GM12891 (cell line): ENCODE measurements around the gene PRCD.

Experiments
- DNase-seq: peaks from one replicate; pipeline ENCODE4 v3.0.0; 2011; ENCODE audit warnings: low spot score; ENCODE audit not compliant: insufficient read length
- FAIRE-seq: peaks from 2 replicates; lab custom pipeline; 2011; peaks lifted over from hg19 to GRCh38; lab: Jason Lieb, UNC
- PAX5 ChIP-seq: IDR thresholded peaks from 2 replicates; pipeline ENCODE4 v1.6.1; 2011; ENCODE audit warnings: low read length, moderate library complexity, mild to moderate bottlenecking; ENCODE audit not compliant: insufficient read depth, severe bottlenecking
- POLR2A ChIP-seq: IDR thresholded peaks from 2 replicates; pipeline ENCODE4 v1.6.1; 2011; ENCODE audit warnings: low read depth, low read length, control low read depth
- POLR2AphosphoS5 ChIP-seq: IDR thresholded peaks from 2 replicates; pipeline ENCODE4 v1.6.1; 2011; ENCODE audit warnings: low read depth, low read length, control low read depth
- POU2F2 ChIP-seq: IDR thresholded peaks from 2 replicates; pipeline ENCODE4 v1.6.1; 2011; ENCODE audit warnings: low read depth, mild to moderate bottlenecking, control low read depth, low read length, moderate library complexity
- SPI1 ChIP-seq: IDR thresholded peaks from 2 replicates; pipeline ENCODE4 v1.6.1; 2011; ENCODE audit warnings: low read depth, low read length, control low read depth
- TAF1 ChIP-seq: IDR thresholded peaks from 2 replicates; pipeline ENCODE4 v1.6.1; 2011; ENCODE audit warnings: low read depth, low read length, control low read depth

Gene PRCD

DNA sequence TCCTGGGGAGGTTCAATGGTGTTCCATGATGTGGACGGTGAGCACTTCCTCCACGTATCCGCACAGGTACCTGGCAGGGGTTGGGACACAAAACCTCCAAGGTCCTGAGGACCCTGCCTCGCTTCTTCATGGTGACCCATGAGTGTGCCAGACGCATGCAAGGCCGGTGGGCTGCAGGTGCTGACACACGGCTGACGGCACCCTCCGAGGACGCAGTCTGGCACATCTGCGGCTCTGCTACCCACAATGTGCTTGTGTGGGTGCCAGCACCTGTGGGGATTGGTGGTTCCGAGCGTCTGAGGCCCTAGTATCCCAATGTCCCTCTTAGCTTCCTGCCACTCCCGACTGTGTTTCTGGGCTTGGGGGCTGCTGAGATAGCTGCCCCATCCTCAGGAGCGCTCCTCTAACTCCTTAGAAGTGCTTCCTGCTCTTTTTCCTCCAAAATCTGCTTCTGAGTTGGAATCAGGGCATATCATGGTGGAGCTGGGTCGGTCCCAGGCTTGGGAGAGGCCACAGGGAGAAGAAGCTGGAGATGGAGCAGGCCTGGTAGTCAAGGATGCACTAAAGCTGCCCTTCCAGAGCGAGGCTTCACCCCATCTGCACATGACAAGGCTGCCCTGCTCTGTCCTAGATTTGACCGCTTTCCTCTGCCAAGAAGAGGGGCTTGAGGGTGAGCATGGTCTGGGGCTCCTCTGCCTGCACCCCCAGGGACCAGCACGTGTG lies 3.9 kb upstream of the PRCD start:
- TF ChIP-seq POLR2A (no peak), TAF1 (no peak), POLR2AphosphoS5 (no peak), PAX5 (no peak), POU2F2 (no peak), SPI1 (no peak)
- no peak for FAIRE-seq
- no peak for DNase-seq

DNA sequence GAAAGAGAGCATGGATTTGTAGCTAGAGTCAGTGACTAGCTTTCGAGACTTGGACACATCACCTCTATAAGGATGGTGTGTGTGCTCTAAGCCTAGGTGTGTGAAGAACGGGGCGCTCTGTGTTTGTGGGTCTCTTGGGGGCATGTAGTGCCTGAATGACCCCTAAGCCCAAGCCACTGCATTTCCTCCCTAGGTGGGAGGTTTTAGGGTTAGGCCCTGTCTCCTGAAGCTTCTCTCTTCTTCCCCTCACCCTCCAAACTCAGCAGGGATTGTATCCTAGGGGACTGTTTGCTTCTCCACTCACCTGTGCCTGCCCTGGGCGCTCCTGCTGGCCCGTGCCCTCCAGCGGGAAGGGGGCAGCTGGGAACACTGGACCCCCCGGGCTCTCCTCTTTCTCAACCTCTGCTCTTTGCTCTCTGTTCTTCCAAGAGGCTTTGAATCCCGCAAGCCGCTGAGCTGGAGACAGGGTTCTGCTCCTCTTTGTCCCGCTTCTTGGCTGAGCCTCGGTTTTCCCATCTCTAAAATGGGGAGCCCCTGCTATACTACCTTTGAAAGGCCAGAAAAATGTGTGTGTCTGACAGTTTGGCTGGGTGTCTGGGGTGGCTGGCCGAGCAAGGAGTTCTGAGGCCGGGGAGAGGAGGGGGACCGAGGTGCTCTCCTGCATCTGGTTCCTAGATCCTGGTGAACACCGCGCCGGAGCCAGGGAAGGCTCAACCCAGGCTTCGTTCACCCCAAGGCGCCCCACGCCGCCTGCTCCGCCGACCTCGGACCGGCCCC lies 3.1 kb upstream of the PRCD start:
- FAIRE-seq (no peak), DNase-seq (no peak)
- TF ChIP-seq POU2F2 (no peak), TAF1 (no peak), PAX5 (no peak), POLR2AphosphoS5 (no peak), SPI1 (no peak), POLR2A (no peak)

DNA sequence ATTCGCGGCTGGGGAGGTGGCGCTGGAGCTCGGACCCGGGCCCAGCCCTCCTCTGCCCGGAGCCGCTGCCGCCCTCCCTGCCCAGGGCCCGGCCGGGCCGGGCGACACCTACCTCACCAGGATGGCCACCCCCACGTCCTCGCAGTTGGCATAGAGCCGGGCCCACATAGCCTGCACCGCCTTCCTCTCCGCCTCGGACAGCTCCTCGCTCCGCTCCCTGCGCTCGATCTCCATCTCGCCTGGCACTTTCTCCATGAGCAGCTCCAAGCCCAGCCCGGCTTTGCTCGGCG lies 2.6 kb upstream of the PRCD start:
- TF ChIP-seq POLR2A (no peak), TAF1 (no peak), PAX5 (no peak), POLR2AphosphoS5 (no peak), SPI1 (no peak), POU2F2 (no peak)
- FAIRE-seq (no peak), DNase-seq (no peak)

DNA sequence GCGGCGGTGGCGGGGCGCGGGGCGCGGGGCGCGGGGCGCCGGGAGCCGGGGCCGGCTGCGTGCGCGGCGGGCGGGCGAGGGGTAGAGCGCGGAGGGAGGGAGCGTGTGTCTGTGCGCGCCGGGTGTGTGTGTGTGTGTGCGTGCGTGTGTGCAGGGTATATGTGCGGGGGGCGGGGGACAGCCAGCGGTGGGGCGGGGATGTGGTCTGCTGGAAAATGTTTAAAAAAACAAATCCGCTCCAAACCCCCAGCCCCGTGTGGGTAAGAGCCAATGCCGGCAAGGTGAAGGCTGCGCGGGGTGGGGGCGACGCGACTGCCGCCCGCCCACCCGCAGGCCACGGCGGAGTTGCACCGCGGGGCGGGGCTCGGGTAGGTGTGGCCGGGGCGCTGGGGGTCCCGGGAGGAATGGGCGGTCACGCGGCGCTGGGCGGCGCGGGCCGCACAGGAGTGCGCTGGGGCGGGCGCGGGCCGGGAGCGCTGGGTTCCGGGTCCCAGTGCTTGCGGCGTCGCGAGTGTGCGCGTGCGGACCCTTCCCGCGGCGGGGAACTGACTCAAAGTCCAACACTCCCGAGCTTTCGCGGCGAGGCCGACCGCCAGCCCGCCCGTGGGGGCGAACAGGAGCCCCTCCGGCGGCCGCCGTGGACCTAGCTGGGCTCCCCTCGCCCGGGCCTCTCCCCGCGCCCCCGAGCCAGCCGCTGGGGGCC lies 2.1 kb upstream of the PRCD start, which contains the start of gene CYGB:
CYGB (minus strand) TSS at position 132 of the 703 bp plus-strand sequence. CDS start 167 bp downstream, outside the sequence.
- TF ChIP-seq TAF1 (no peak), POLR2AphosphoS5 (no peak)
- no peak for DNase-seq
- no peak for FAIRE-seq

DNA sequence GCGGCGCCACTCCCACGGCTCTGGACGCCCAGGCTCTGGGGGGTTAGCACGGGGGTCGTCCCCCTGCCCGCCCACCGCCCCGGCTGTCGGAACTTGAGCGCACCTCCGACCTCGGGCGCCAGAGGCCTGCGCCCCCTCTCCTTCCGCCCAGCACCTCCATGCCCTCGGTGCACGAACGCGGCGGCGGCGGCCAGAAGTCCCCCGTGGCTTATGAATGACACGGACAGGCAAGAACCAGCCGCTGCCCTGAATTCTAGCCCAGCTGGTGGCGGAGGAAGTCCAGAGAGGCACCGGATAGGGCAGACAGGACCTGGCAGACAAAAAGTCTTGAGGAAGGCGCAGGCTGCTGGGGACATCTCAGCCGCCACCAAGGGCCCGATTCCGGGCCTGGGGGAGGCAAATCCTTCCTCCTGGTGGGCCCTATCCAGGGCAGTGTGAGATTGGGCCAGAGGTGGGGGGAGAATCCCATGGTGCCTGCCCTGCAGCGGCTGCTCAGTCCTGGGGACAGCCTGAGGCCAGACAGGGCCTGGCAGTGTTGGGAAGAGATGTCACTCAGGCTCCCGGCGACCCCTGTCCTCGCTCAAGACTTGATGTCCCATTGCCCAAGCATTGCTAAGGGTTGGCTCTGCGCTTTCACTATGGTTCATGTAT lies 1.4 kb upstream of the PRCD start:
- FAIRE-seq: no peak
- no peak for DNase-seq
- no peak for TF ChIP-seq POU2F2
- no peak for TF ChIP-seq TAF1
- TF ChIP-seq PAX5: no peak
- TF ChIP-seq SPI1: no peak
- TF ChIP-seq POLR2AphosphoS5: no peak
- TF ChIP-seq POLR2A: no peak

DNA sequence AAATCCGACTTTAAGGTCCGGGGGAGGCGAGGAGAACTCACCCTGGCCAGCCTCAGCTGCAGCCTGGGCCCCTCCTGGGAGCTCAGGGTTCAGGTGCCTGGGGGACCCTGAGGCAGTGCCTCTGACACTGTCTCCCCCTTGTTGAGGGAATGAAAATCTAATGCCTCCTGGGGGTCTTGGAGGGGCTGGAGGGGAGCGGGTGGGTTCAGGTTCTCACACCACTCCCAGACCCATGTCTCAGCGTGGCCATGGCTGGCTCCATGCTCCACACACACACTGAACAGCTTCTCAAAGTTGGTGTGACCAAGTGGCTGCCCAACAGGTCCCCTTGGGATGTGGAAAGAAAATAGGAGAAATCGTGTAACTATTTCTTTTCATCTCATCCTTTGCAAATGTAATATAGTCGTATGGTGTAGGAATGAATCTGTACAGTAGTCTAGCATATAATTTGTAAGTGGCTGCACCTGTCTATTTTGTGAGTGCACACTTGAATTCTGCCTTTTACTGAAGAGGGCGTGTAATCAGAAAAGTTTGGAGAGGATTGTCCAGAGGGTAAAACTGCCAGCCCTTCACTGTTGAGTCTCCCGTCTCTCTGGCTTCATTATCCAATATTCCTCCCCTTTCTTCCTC lies 788 bp upstream of the PRCD start:
- no peak for DNase-seq
- FAIRE-seq: no peak
- TF ChIP-seq PAX5: no peak
- TF ChIP-seq SPI1: no peak
- TF ChIP-seq POLR2A: no peak
- no peak for TF ChIP-seq POLR2AphosphoS5
- no peak for TF ChIP-seq TAF1
- no peak for TF ChIP-seq POU2F2

DNA sequence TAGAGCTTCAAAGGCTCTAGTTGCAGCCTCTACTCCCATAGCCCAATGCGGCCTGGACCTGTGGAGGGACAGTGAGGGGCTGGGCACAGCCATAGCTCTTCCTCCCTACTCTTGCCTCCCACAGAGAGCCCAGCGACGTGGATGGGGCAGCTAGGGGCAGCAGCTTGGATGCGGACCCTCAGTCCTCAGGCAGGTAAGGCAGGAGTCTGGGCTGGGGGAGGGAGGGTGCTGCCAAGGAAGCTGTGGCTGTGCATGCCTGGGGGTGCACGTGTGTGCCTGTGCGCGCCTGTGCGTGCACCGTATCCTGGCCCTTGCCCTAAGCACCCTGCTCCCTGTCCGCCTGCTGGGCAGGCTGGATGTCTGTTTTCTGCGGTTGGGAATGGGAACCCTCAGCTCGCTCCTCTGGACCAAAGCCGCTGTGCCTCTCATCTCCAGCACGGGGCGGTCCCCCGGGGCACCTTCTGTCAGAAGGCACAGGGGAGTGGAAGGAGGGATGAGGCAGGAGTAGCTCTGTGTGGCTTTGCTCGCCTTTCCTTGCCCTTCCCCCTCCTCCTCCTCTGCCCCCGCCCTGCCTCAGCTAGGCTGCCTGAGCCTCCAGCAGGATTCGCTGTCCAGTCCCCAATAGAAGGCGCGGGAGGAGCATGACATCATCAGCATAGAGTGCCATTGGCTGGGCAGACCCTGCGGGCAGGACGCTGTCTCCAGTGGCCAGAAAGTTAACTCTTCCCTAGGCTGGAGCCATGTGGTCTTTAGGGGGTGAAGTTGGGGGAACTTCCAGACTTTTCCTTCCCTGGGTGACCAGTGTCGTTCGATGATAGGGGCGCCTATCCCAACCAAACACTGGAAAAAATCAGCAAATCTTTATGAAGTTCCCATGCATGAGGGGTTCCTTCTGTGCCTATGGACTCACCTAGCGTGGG lies 797 bp downstream of the PRCD start:
- no peak for TF ChIP-seq POLR2AphosphoS5
- no peak for TF ChIP-seq TAF1
- no peak for TF ChIP-seq SPI1
- no peak for TF ChIP-seq POU2F2
- no peak for TF ChIP-seq PAX5
- TF ChIP-seq POLR2A: no peak
- DNase-seq (peak; percentile 70), FAIRE-seq (peak; percentile 58)

DNA sequence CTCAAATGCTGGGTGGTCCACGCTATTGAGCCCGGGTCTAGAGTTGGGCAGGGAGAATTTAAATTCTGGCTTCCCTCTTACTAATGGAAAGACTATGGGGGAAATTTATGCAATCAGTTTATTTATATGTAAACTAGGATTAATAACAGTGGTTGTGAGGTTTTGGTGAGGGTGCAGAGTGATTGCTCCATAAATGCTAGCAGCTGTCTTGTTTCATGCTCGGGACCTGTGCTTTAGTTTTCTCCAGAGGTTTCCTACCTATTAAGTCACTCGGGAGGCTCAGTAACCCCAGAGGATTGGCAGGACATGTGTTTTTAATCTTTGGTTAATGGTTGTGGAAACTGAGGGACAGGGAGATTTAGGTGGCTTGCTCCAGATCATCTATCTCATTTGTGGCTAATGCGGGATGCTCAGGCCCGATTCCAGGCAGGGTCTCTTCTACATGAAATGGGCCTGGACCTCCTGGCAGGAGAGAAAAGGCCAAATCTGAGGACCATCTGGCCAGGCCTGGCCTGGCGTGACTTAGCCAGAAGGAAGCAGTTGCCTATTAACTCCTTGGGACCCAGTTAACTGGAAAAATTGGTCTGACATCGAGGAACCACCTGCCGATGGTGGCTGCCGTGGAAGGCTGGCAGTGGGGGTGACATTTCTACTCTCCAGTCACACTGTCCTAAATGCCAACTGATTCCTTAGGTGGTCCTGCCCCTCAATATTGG lies 2.1 kb downstream of the PRCD start:
- no peak for DNase-seq
- TF ChIP-seq TAF1: no peak
- TF ChIP-seq POLR2A: no peak
- no peak for FAIRE-seq
